HG03460 (cell line): ENCODE data around the gene ZNF175.

Experiments
- ATAC-seq: cut with Tn5 transposase; IDR thresholded peaks from one replicate; pipeline ENCODE4 v1.9.1; 2021; ENCODE audit not compliant: unreplicated experiment

Gene ZNF175

GRCh38 chr19:51587264-51588191 lies 16.4 kb downstream of the ZNF175 start:
- ATAC-seq: no peak

GRCh38 chr19:51589511-51589910 lies 18.4 kb downstream of the ZNF175 start:
- no peak for ATAC-seq

GRCh38 chr19:51590441-51590840 lies 19.4 kb downstream of the ZNF175 start:
- no peak for ATAC-seq

- no peak for ATAC-seq
These were observed 21.4 kb downstream of the ZNF175 start for GRCh38 chr19:51592521-51592920.

DNA sequence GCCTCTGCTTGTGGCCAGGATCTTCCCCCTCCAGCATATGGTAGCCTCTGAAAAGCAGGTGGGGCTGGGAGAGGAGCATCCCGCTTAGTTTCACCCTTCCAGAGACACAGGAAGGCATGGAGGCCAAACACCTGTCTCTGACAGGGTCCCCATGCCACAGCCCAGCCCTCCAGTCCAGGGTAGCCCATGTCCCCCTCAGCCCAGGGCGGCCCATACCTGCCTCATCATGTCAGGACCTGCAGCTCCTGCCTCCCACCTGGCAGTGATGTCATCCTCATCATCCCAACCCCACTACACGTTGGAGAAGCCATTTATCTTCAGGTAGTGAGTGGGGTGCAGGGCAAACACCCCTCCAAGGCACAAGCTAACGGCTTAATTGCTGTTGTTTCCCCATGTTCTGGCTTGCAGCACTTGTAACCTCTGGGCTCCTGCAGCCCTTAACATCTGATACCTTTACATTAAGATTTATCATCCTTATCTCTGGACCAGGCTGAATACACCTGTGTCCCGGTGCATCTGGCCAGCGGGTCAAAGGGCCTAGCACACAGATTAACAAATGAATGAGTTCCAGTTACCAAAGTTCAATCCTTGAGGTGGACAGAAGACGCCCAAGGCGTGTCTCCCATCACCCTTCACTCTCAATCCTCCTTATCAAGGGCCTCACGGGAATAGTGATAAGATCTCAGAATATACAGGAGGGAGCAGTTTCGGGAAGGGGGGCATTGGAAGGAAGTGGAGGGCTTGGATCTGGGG lies 22.2 kb downstream of the ZNF175 start:
- ATAC-seq: peak; percentile 7

GRCh38 chr19:51593969-51594773 lies 23.1 kb downstream of the ZNF175 start:
- ATAC-seq: peak; percentile 95

DNA sequence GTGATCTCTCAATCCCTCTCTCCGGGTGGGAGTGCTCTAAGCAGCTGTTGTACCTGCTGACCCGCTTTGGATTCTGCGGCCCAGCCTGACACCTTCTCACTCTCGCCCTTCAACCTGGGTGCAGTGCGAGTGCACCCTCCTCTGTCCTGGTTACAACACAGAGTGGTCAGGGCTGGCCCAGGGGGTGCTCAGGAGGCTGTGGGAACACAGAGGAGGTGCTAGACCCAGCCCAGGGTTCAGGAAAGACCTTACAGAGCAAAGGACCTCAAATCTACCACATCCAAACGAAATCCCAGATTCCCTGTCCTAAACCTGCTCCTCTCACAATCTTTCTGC lies 23.7 kb downstream of the ZNF175 start:
- ATAC-seq: peak; percentile 5

- ATAC-seq: no peak
These were observed 24.4 kb downstream of the ZNF175 start for GRCh38 chr19:51595190-51596175.

- ATAC-seq: no peak
These were observed 27.3 kb downstream of the ZNF175 start for GRCh38 chr19:51598159-51598915.

DNA sequence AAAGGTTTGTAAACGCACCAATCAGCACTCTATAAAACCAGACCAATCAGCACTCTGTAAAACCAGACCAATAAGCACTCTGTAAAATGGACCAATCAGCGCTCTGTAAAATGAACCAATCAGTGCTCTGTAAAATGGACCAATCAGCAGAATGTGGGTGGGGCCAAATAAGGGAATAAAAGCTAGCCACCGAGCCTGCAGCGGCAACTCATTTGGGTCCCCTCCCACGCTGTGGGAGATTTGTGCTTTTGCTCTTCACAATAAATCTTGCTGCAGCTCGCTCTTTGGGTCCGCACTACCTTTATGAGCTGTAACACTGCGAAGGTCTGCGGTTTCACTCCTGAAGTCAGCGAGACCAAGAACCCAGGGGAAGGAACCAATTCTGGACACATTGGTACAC lies 28.0 kb downstream of the ZNF175 start:
- no peak for ATAC-seq

DNA sequence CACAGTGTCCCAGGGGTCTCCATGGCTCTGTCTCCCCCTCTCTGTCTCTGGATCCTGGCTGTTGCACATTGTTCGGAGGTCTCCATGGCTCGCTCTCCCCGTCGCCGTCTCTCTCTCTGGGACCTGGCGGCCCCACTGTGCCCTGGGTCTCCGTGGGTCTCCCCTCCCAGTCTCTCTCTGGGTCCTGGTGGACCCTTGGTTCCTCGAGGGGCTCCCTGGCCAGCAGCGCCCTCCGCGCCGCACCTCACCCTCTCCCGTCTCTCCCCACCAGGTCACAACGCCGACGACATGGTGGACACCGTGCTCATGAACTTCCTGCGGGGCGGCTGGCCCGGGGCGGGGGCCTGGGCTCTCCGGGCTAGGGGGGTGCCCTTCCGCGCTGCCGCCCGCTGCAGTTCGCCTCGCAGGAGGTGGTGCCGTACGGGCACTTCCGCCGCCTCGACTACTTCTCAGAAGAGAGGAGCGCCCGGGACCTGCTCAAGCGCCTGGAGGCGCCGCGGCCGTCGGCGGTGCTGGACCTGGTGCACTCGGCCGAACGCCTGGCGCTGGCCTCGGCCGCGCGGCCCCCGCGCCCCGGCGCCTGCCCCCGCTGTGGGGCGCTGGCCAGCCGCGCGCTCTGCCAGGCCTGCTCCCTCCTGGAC lies 30.0 kb downstream of the ZNF175 start:
- no peak for ATAC-seq

DNA sequence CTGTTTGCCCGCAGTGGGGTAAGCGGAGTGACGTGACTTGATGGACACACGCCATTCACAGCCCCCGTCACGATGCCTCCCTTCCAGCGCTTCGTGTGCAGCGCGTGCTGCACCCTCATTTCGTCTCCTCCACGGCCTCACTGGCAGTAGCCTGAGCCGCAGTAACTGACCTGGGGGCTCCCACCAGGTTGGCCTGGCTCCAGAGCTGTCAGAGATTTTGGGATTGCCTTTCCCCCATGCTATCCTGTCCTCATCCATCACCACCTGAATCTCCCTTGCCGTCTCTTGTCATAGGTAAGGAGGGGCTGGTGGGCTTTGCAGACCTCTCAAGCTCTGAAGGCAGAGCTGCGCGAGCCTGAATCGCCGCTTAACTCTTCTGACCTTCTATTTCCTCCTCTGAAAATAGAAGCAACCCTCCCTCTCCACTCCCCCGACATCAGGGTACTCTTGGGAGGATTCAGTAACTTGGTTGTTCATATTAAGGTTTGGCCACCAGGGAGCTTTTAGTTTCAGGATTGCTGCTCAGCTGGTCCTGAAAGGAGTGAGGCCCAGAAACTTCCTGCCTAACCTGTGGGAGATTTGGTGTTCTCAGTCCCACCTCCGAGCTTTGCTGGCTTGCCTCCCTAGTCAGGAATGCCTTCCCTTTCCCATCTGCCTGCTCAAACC lies 31.2 kb downstream of the ZNF175 start:
- no peak for ATAC-seq

- ATAC-seq: peak; percentile 91
These were observed 36.0 kb downstream of the ZNF175 start for GRCh38 chr19:51607077-51607476.

DNA sequence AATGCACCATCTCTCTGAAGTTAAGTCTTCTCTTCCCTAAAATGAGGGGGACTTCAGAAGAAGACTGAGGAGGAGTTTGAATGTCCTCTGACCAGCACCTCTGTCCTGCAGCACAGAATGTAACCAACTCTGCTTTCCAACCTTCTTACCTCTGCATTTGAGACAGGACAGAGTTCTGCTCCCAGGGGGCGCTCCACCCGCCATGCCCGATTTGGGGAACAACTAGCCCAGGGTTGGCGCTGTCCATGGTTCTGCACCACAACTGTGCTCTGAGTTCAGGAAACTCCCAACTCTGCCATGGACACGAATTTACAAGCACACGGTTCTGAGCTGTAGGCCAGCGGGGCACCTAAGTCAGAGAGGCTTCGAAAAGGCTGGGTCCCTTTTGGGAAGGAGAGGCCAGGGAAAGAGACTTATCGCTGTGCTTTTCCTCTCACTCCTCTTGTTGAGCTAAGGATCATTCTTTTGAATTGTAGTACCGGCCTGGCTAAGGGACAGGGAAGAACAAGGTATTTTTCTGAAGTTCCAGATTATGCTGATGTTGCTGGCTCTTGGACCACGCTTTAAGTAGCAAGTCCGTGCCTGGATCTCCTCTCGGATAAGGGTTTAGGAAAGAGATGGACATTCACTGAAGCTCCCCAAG lies 37.0 kb downstream of the ZNF175 start:
- no peak for ATAC-seq

GRCh38 chr19:51610576-51610975 lies 39.5 kb downstream of the ZNF175 start:
- ATAC-seq: no peak

GRCh38 chr19:51614789-51615188 lies 43.7 kb downstream of the ZNF175 start:
- no peak for ATAC-seq

GRCh38 chr19:51615991-51616390 lies 44.9 kb downstream of the ZNF175 start:
- ATAC-seq: no peak

DNA sequence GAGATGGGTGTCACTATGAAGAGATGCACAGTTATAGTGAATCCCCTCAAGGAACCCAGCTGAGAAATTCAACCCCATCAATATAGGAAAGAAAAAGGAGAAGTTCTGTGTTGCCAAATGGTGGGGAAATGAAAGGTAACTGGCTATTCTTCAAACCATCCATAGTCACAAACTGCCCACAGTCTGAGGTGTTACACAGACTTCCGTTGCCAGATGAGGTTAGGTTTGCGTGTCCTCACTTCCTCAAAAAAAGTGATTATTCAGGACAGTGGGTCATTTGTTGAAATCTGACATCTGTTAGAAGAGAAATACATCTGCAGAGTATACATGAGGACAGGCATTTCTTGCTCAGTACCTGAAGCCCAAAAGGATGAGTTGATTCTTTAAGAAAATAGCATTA lies 50.1 kb downstream of the ZNF175 start:
- ATAC-seq: no peak
